ENCODE results near the gene CHRM4. TPM values are rescaled to one million over a fixed set of nuclear protein-coding genes. Genes with fewer than 3 reads are reported as not detected.
A peak's percentile ranks its signal among the peaks of the same experiment; 100 is the strongest.

CHRM4 gene
- polyA plus RNA-seq: 0.29 TPM

GRCh38 chr11:46391578-46392420, at the start of gene CHRM4:
Gene CHRM4, minus strand, starts transcription at chr11:46391776. Its CDS starts 5,219 bp downstream, at chr11:46386557.
- H3K4me1 Mint-ChIP-seq: peaks cover 0 to 13% (median 10%) of the 10 kb centered on the region in 3 donors
- H3K27ac Mint-ChIP-seq: peak within 1 kb of the TSS in 1 of 3 donors; percentile 45
- peaks cover 37% of the 10 kb centered on the region for H3K27me3 Mint-ChIP-seq
- H3K4me3 Mint-ChIP-seq: peak within 1 kb of the TSS in 3 of 4 donors; percentile 39 to 74 (median 58)
- H3K9me3 Mint-ChIP-seq: no peaks in the 10 kb centered on the region
- no peaks in the 10 kb centered on the region for H3K36me3 Mint-ChIP-seq

- Mint-ChIP-seq H3K27ac (no peak overlapping the region), H3K36me3 (peaks cover 22% of the 10 kb centered on the region), H3K9me3 (no peaks in the 10 kb centered on the region), H3K4me1 (peaks cover 0 to 3% (median 0%) of the 10 kb centered on the region in 3 donors), H3K4me3 (no peak overlapping the region), H3K27me3 (no peaks in the 10 kb centered on the region)
Observed at GRCh38 chr11:46438211-46438610, 46.6 kb upstream of the CHRM4 start.

DNA sequence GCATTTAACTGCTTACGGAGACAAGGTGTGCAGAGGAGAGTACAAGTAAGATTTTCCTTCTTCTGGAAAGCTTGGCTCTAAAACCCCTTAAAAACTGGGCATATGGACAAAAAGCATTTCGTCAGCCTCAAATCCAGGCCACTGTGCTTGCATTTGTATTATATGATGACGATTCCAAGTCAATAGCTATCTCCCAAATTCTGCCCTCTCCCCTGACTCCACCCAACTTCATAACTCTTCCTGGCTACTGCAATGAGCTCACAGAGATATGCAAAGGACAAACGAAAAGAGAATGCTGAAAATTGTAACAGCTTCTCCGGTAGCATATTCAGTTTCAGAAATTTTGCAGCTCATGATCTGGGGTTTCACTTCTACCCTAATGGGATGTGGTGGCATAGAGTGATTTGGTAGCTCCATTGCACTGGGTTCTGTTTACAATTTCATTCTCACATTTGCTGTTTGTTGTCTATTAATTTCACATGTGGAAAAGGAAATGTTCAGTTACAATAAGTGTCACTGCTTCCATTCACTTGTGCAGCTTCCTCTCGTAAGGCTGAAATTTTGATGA, 45.6 kb upstream of the CHRM4 start:
- Mint-ChIP-seq H3K4me3 (peak overlapping the region in 1 of 4 donors; percentile 12), H3K27ac (no peak overlapping the region), H3K9me3 (no peaks in the 10 kb centered on the region), H3K36me3 (peaks cover 20% of the 10 kb centered on the region), H3K4me1 (peaks cover 0 to 3% (median 0%) of the 10 kb centered on the region in 3 donors), H3K27me3 (no peaks in the 10 kb centered on the region)

DNA sequence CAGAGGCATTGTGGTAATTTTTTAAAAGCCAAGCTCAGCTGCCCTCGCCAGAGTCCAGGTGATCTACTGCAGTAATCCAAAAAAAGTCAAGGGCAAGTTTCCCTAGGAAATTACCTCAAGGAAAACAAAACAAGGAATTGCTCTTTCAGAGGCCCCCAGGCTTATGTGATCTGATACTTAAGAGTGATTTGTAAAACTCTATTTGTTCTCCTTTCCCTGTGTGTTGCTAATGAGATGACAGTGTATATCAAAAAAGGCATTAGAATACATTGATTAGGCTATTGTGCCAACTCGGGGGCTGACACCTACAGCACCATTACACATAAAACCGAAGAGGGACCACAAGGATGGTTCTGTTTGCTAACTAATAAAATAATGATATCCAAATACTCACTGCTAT, 44.5 kb upstream of the CHRM4 start:
- Mint-ChIP-seq H3K36me3 (peaks cover 21% of the 10 kb centered on the region), H3K4me1 (peaks cover 0 to 3% (median 0%) of the 10 kb centered on the region in 3 donors), H3K9me3 (no peaks in the 10 kb centered on the region), H3K4me3 (no peak overlapping the region), H3K27me3 (no peaks in the 10 kb centered on the region), H3K27ac (no peak overlapping the region)

DNA sequence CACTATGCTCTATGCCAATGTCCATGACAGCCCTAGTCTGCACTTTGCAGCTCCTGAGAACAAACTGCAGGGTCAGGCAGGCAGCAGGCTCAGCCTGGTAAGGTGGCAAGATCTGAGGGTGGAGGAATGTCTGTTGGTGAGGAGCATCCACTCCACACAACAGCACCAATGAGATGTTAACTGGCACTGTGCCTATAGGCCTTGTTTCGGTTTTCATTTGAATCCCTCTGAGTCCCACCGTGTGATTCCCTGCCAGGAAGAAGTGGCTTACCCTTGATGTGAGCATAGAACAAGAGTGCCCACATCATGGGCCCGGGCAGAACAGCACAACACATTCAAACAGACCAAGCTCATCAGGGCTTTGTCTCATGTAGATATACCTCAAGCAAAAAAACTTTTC, 44.1 kb upstream of the CHRM4 start:
- Mint-ChIP-seq H3K9me3 (no peaks in the 10 kb centered on the region), H3K27ac (no peak overlapping the region), H3K4me3 (no peak overlapping the region), H3K27me3 (no peaks in the 10 kb centered on the region), H3K4me1 (no peaks in the 10 kb centered on the region), H3K36me3 (peaks cover 20% of the 10 kb centered on the region)

DNA sequence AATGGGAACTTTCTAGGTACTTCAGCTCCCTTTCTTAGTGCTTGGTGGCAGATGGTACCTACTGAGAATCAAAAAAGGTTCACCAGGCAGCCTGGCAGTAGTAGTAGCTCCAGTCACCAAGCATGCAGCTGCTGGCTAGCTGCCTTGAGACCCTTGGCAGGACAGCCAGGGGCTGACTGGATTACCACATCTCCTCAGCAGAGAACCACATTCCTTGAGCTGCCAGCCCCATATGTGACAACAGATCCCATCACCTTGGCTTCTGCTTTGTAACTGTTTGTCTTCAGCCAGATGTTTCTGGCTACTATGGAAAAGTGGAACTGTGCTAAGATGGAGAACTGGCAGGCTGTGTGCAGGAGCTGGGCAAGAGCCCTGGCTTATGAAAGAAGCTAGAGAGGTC, 39.6 kb upstream of the CHRM4 start:
- H3K4me1 Mint-ChIP-seq: no peaks in the 10 kb centered on the region
- H3K27me3 Mint-ChIP-seq: no peaks in the 10 kb centered on the region
- H3K27ac Mint-ChIP-seq: no peak overlapping the region
- H3K9me3 Mint-ChIP-seq: no peaks in the 10 kb centered on the region
- H3K36me3 Mint-ChIP-seq: peaks cover 19% of the 10 kb centered on the region
- no peak overlapping the region for H3K4me3 Mint-ChIP-seq

GRCh38 chr11:46429717-46430116, 38.1 kb upstream of the CHRM4 start:
- Mint-ChIP-seq H3K27me3 (no peaks in the 10 kb centered on the region), H3K9me3 (no peaks in the 10 kb centered on the region), H3K4me3 (no peak overlapping the region), H3K27ac (no peak overlapping the region), H3K4me1 (no peaks in the 10 kb centered on the region), H3K36me3 (peaks cover 19% of the 10 kb centered on the region)

DNA sequence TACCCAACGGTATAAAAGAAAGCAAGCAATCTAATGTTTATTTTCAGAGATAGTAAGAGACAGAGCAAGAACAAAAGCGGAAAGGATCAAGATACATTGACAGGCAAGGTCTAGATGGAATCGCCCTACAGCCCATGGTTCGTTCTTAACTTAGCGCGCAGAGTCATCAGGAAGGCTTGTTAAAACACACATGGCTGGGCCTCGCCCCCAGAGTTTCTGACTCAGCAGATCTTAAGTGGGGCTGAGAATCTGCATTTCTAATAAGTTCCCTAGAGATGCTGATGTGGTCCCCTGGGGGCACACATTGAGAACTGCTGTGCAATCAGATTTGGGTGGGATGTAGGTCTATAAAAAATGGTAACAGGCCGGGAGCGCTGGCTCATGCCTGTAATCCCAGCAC, 35.8 kb upstream of the CHRM4 start:
- Mint-ChIP-seq H3K27ac (no peak overlapping the region), H3K27me3 (no peaks in the 10 kb centered on the region), H3K36me3 (peaks cover 15% of the 10 kb centered on the region), H3K9me3 (no peaks in the 10 kb centered on the region), H3K4me1 (no peaks in the 10 kb centered on the region), H3K4me3 (no peak overlapping the region)

DNA sequence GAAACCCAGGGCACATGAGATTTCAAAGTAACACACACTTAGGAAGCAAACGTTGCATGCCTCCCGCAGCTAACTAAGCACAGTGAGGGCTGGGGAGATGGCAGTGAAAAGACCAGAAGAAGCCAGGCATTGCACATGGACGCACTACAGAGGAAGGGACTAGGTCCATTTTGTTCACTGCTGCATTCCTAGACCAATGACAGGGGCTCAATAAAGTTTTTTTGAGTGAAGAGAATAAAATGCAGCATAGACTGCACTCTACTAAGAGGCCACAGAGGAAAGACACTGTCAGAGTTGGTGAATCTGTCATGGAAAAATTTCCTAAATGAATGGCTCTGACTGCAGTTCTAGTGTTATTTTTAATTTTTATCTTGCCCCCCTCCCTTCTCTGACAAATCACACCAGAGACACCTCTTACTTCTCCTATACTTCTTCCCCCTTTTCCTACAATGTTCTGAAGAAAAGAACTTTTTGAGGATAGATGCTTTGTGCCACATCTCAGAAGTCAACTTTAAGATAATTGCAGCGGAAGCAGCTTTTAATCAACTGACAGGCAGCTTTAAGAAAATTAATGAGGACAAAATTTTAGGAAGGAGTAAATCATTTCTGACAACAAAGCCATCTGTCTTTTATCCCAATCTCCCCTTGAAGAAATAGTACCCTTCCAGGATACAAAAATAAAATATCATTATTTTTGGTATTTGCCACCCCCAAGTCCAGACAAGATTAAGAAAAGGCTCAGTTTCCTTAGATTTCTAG, 34.8 kb upstream of the CHRM4 start:
- no peaks in the 10 kb centered on the region for H3K4me1 Mint-ChIP-seq
- H3K27ac Mint-ChIP-seq: no peak overlapping the region
- H3K27me3 Mint-ChIP-seq: no peaks in the 10 kb centered on the region
- H3K36me3 Mint-ChIP-seq: peaks cover 13% of the 10 kb centered on the region
- H3K4me3 Mint-ChIP-seq: no peak overlapping the region
- no peaks in the 10 kb centered on the region for H3K9me3 Mint-ChIP-seq

DNA sequence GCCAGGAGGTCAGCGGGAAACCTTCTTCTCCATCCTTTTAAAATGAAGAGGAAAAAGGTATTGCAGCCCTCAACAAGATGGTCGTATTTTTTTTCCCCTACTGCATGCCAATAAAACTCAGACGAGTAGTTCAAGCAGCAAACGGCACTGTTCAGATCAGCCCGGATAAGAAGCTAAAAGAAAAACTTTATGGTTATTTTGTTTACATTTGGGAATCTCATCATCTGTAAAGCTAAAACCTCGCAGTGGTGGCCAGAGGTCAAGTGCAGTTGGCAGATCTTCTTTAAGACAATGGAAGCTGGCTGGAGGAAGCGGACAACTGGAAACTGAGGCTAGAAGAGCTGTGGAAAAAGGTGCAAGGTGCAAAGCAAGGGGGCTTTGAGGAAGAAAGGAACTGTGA, 31.0 kb upstream of the CHRM4 start:
- H3K27ac Mint-ChIP-seq: no peak overlapping the region
- no peak overlapping the region for H3K4me3 Mint-ChIP-seq
- H3K36me3 Mint-ChIP-seq: peaks cover 4% of the 10 kb centered on the region
- no peaks in the 10 kb centered on the region for H3K4me1 Mint-ChIP-seq
- no peaks in the 10 kb centered on the region for H3K9me3 Mint-ChIP-seq
- no peaks in the 10 kb centered on the region for H3K27me3 Mint-ChIP-seq

GRCh38 chr11:46421257-46421880, 29.8 kb upstream of the CHRM4 start:
- no peak overlapping the region for H3K4me3 Mint-ChIP-seq
- H3K36me3 Mint-ChIP-seq: peaks cover 4% of the 10 kb centered on the region
- no peak overlapping the region for H3K27ac Mint-ChIP-seq
- H3K27me3 Mint-ChIP-seq: no peaks in the 10 kb centered on the region
- no peaks in the 10 kb centered on the region for H3K4me1 Mint-ChIP-seq
- no peaks in the 10 kb centered on the region for H3K9me3 Mint-ChIP-seq

DNA sequence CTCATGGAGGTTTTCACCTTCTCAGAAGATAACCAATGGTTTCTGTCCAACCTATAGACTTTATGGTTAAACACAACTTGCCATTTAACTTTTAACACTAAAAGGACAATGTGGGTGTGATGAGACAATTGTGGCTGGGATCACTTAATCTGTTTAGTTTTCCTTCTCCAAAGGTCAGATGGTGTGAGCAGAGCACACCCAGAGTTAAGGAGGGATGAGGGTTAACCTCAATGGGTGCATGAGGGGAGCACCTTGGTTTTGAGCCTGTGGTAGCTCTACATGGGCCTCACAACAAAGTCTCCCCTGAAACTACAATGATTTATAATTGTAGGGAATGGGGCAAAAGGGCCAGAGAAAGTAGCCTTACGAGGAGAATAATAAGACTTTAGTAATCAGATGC, 28.9 kb upstream of the CHRM4 start:
- H3K27me3 Mint-ChIP-seq: no peaks in the 10 kb centered on the region
- H3K36me3 Mint-ChIP-seq: peaks cover 7% of the 10 kb centered on the region
- no peaks in the 10 kb centered on the region for H3K9me3 Mint-ChIP-seq
- H3K4me3 Mint-ChIP-seq: no peak overlapping the region
- peak overlapping the region in 1 of 3 donors; percentile 23 for H3K27ac Mint-ChIP-seq
- no peaks in the 10 kb centered on the region for H3K4me1 Mint-ChIP-seq

DNA sequence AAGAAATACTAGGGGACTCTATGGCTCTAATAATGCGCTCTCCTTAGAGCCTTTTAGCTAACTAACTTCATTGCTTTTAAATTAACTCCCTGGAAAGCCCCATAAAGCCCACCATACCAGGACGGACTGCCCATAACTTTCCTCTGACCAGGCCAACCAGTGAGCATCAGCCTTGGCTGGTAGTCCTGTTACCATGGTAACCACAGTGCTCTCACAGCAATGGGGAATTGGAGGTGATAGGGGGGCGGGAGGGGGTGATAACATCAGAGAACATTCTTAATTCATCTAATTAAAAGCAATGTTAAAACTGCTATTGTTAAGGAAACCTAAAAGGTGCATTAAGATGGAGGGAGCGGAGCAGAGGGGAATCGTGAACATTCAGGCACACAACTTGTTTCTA, 27.2 kb upstream of the CHRM4 start:
- peaks cover 12% of the 10 kb centered on the region for H3K36me3 Mint-ChIP-seq
- no peaks in the 10 kb centered on the region for H3K27me3 Mint-ChIP-seq
- H3K27ac Mint-ChIP-seq: no peak overlapping the region
- no peak overlapping the region for H3K4me3 Mint-ChIP-seq
- H3K9me3 Mint-ChIP-seq: no peaks in the 10 kb centered on the region
- no peaks in the 10 kb centered on the region for H3K4me1 Mint-ChIP-seq

- peaks cover 12% of the 10 kb centered on the region for H3K36me3 Mint-ChIP-seq
- H3K9me3 Mint-ChIP-seq: no peaks in the 10 kb centered on the region
- H3K4me1 Mint-ChIP-seq: no peaks in the 10 kb centered on the region
- H3K27me3 Mint-ChIP-seq: no peaks in the 10 kb centered on the region
- H3K27ac Mint-ChIP-seq: no peak overlapping the region
- no peak overlapping the region for H3K4me3 Mint-ChIP-seq
Observed at GRCh38 chr11:46417711-46418110, 26.1 kb upstream of the CHRM4 start.

GRCh38 chr11:46414879-46415278, 23.3 kb upstream of the CHRM4 start:
- Mint-ChIP-seq H3K36me3 (peaks cover 14% of the 10 kb centered on the region), H3K4me1 (no peaks in the 10 kb centered on the region), H3K9me3 (no peaks in the 10 kb centered on the region), H3K27ac (no peak overlapping the region), H3K27me3 (no peaks in the 10 kb centered on the region), H3K4me3 (no peak overlapping the region)
